Neural progenitor cell (in vitro differentiated cells): ENCODE results near the gene CXCL3.

Source experiments
- CTCF ChIP-seq: fragments of 200-600 bp; sonication (generic); IDR thresholded peaks from 2 replicates; pipeline ENCODE4 v1.5.1; 2017; ENCODE audit warnings: antibody characterized with exemption, mild to moderate bottlenecking
- EZH2phosphoT487 ChIP-seq: fragments of 200-600 bp; sonication (generic); IDR thresholded peaks from 2 replicates; pipeline ENCODE4 v1.6.1; 2017; ENCODE audit warnings: antibody characterized with exemption

GRCh38 chr4:74016068-74016467 lies 22.4 kb downstream of the CXCL3 start:
- TF ChIP-seq CTCF (no peak), EZH2phosphoT487 (no peak)
